K562 (cell line): ENCODE data around the gene SLC35D2.

Source experiments
- CEBPZ ChIP-seq: fragments of 150-350 bp; IDR thresholded peaks from 2 replicates; pipeline ENCODE4 v1.6.1; 2014; ENCODE audit warnings: low read depth, mild to moderate bottlenecking, low read length, borderline replicate concordance
- CHCHD3 ChIP-seq: fragments of 250-450 bp; sonication (Bioruptor Pico); IDR thresholded peaks from 2 replicates; pipeline ENCODE4 v2.1.2; 2022; ENCODE audit warnings: mild to moderate bottlenecking
- CTCF ChIP-seq, 3 experiments: IDR thresholded peaks in 2 of 3; conservative IDR thresholded peaks in 1 of 3; 2 replicates each; pipeline ENCODE4 v1.5.1; 2011 to 2012; ENCODE audit warnings: low read length in 3 of 3, mild to moderate bottlenecking in 3 of 3, control low read depth in 2 of 3, improper control_type of control experiment in 1 of 3, inconsistent platforms in 1 of 3, low read depth in 1 of 3, mixed read lengths in 1 of 3, moderate library complexity in 1 of 3; ENCODE audit not compliant: insufficient read depth in 2 of 3
- FOXK2 ChIP-seq, 2 experiments: fragments of 450-650 bp; IDR thresholded peaks in 1 of 2; conservative IDR thresholded peaks in 1 of 2; 2 replicates each; pipeline ENCODE4 v1.6.1; 2016; ENCODE audit warnings: low read depth in 2 of 2, mild to moderate bottlenecking in 1 of 2
- TRIM25 ChIP-seq: fragments of 450-650 bp; IDR thresholded peaks from 2 replicates; pipeline ENCODE4 v1.7.0; 2016; ENCODE audit warnings: borderline replicate concordance
- TF ChIP-seq, protein P1 (sequence below): sonication (generic); formaldehyde crosslinking; IDR thresholded peaks from 2 replicates; pipeline ENCODE4 v1.9.0; 2022; ENCODE audit warnings: mild to moderate bottlenecking, missing genetic modification reagents
- TF ChIP-seq, protein P2 (sequence below): sonication (generic); formaldehyde crosslinking; IDR thresholded peaks from 2 replicates; pipeline ENCODE4 v1.8.1; 2023; ENCODE audit warnings: mild to moderate bottlenecking, missing genetic modification reagents

DNA sequence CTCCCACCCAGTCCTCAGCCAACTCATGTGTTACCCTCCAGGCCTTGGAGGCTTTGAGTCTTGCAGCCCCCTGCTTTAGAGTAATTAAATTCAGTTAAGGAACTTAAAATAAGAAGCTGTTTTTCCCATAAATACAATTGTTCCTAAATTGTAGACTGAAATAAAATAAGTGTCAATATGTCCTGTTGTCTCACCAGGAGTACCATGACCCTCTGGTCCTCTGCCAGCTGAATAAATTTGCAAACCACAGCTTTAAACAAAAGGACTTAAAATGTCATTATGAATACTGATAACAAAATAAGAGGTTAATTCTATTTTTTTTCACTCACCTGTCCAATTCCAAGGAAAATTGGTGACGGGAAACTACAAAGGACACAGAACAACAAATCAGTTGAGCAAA, 15.6 kb downstream of the SLC35D2 start:
- TF ChIP-seq CTCF (IDR thresholded peaks at IDR 0.05 in 2 of 3, conservative IDR thresholded peaks at IDR 0.05 in 1 of 3; ENCODE audit: insufficient read depth in 2 of 3, low read depth in 1 of 3, low read length in 3 of 3) = no peak
- no peak for TF ChIP-seq FOXK2 (conservative IDR thresholded peaks at IDR 0.05 in 1 of 2, IDR thresholded peaks at IDR 0.05 in 1 of 2; ENCODE audit: low read depth in 2 of 2)
- TF ChIP-seq CHCHD3 = no peak
- TF ChIP-seq, protein P1, sequence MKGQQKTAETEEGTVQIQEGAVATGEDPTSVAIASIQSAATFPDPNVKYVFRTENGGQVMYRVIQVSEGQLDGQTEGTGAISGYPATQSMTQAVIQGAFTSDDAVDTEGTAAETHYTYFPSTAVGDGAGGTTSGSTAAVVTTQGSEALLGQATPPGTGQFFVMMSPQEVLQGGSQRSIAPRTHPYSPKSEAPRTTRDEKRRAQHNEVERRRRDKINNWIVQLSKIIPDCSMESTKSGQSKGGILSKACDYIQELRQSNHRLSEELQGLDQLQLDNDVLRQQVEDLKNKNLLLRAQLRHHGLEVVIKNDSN (CRISPR knock-in tag) = no peak
- TF ChIP-seq, protein P2, sequence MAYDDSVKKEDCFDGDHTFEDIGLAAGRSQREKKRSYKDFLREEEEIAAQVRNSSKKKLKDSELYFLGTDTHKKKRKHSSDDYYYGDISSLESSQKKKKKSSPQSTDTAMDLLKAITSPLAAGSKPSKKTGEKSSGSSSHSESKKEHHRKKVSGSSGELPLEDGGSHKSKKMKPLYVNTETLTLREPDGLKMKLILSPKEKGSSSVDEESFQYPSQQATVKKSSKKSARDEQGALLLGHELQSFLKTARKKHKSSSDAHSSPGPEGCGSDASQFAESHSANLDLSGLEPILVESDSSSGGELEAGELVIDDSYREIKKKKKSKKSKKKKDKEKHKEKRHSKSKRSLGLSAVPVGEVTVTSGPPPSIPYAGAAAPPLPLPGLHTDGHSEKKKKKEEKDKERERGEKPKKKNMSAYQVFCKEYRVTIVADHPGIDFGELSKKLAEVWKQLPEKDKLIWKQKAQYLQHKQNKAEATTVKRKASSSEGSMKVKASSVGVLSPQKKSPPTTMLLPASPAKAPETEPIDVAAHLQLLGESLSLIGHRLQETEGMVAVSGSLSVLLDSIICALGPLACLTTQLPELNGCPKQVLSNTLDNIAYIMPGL (CRISPR knock-in tag) = no peak
- TF ChIP-seq CEBPZ = no peak
- no peak for TF ChIP-seq TRIM25
